NCI-H187 treated with DMSO at 0.1 percent for 48 hours (cell line): ENCODE data around the gene NEK11.
"Not testable (repeated sequence)": the region's sequence is repeated elsewhere in the genome, so short reads cannot be mapped to it uniquely, and the experiment has no call there.

Experiments
- DNase-seq: peaks from one replicate; lab custom pipeline; 2025; lab: John Stamatoyannopoulos, UW

NEK11 gene

DNA sequence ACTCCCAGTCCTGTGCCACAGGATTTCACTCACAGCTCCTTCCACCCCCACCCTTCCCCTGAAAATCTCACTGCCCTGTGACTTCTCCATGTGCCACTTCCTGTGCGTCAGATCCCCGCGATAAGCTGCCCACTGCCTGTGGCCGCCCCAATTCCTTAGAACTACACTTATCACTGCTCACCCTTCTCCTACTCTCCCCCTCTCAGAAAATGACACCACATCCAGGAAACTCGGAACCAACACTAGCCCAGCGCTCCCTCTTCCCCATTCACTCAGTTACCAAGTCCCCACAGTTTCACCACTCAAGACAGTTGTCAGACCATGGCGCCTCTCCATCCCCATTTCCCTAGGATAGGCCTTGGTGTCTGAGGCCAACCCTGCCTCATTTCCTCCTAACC is 334.4 kb downstream of the NEK11 start:
- DNase-seq = not testable (repeated sequence)

DNA sequence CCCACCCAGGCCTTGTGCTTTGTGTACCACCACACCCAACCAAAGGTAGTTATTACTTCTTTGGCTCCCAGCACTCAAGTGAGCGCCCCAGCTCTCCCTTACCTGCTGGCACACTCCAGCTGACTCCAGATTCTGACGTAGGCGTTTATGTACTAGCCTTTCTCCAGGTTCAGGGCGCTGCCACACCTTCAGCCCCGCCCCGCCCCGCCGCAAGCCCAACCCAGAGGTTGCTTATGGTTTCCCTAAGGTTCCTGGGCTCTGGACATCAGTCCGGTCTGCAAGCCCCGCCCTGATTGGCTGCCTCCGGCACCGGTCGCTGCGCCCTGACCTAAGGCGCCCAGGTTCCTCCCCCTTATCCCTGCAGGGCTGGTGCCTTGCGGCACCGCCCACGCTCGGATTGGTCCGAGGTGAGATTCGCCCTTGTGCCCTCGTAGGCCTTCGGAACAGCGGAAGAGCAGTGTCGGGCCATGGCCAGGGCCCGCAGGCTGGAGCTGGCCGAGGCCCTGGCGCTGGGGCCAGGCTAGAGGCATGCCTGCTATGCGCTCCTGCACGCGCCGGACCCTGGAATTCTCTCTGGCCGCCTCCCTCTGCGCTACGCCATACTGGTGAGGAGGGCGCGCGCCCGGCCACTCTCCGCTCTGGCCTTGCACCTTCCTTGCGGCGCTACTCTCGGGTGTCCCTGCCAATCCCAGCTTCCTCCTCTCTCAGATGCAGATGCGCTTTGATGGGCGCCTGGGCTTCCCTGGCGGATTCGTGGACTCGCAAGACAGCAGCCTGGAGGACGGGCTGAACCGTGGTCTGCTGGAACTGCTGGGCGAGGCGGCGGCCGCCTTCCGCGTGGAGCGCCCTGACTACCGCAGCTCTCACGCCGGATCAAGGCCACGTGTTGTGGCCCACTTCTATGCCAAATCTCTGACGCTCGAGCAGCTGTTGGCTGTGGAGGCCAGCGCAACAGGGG is 335.1 kb downstream of the NEK11 start:
- DNase-seq = no peak

DNA sequence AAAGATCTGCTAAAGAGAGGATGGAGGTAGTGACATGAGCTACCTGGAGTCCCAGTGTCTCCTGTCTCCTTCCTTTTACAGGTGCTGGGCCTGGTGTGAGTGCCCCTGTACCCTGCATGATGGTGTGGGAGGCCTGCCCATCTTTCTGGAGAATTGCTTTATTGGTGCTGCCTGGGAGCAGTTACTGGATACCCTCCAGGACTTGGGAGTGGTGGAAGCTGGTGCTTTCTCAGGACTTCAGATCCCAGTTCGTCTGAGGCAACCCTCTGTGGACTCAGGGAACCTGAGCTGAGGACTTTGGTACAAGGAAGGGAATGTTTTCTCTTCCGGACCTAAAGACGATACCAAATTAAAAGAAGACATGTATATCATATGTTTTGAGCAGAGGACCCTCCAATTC is 336.6 kb downstream of the NEK11 start:
- no peak for DNase-seq

DNA sequence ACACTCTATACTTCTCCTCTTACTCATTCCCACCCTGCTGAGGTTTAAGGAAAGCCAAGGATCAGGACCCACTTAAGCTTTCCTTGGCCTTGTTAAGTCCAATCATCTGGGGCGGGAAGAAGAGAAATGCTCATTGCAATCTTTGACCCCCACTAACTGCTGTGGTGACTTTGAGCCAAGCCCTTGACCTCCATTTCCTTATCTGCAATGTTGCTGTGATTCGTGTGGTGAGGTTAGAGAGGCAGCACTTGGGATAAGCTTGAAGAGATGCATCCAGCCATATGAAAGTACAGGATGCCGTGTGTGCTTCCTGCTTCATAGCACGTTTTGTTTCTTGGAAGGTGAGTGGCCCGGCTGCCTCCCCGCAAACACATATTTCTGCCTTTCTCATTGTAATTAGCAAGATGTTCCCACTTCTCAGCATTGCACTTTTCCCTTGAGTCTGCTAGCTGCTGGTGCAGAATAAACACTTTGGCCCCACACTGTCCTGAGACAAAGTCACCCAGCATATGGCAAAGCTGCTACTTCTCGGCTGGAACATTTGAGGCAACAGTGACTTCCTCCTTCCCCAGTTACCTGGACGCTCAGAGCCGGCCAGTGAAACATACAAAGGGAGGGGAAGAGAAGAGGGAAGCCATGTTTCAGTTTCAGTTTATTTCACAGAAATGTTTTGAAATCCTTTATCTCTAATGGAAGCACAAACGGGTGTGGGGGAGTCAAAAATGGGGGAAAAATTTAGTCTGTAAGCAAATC is 344.4 kb downstream of the NEK11 start:
- no peak for DNase-seq

DNA sequence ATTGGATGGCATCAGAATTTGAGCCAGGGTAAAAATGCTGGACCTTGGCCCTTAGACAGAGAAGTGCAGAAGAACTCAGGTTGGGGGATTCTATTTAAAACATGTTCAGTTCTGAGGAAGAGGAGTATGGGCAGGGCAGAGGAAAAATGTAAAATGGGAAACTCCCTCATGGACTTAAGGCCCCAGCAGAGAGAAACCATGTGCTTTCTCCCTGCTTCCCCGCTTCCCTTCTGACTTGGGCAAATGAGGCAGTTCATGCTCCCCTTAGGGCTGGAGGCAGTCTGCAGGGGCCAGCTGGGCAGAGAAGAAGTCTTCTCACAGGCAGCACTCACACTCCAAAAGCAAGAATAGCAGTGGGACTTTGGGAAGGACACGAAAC is 345.0 kb downstream of the NEK11 start:
- DNase-seq = no peak

DNA sequence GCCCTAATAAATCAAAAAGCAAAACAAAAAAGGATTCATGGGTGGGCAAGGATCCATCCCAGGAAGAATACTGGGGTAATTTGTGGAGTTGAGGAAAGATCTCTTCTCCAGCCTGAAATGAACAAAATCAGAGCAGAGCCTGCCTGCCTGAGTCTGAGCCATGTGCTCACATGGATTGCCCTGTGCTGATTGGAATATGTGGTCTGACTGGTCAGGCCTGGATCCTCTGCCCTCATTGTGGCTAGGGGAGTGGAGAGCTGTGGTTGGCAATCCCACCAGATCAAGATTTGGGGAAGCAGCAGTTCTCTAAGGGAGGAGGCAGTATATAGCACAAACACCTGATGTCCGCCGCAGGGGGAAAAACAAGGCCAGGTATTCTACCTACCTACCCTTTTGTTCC is 348.1 kb downstream of the NEK11 start:
- no peak for DNase-seq

DNA sequence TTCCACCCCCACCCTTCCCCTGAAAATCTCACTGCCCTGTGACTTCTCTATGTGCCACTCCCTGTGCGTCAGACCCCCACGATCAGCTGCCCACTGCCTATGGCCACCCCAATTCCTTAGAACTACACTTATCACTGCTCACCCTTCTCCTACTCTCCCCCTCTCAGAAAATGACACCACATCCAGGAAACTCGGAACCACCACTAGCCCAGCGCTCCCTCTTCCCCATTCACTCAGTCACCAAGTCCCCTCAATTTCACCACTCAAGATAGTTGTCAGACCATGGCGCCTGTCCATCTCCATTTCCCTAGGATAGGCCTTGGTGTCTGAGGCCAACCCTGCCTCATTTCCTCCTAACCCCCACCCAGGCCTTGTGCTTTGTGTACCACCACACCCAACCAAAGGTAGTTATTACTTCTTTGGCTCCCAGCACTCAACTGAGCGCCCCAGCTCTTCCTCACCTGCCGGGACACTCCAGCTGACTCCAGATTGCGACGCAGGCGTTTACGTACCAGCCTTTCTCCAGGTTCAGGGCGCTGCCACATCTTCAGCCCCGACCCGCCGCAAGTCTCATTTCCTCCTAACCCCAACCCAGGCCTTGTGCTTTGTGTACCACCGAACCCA is 354.3 kb downstream of the NEK11 start:
- DNase-seq = not testable (repeated sequence)

DNA sequence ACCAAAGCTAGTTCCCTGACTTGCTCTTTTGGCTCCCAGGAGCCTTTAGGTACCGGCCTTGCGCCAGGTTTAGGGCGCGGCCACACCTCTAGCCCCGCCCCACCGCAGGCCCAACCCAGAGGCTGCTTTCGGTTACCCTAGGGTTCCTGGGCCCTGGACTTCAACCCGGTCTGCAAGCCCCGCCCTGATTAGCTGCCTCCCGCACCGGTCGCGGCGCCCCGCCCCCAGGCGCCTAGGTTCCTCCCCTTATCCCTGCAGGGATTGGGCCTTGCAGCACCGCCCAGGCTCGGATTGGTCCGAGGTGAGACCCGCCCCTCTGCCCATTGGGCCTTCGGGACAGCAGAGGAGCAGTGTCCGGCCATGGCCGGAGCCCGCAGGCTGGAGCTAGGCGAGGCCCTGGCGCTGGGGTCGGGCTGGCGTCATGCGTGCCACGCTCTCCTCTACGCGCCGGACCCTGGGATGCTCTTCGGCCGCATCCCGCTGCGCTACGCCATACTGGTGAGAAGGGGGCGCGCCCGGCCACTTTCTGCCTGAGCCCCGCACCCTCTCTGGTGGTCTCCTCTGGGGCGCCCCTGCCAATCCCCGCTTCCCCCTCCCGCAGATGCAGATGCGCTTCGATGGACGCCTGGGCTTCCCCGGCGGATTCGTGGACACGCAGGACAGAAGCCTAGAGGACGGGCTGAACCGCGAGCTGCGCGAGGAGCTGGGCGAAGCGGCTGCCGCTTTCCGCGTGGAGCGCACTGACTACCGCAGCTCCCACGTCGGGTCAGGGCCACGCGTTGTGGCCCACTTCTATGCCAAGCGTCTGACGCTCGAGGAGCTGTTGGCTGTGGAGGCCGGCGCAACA is 355.0 kb downstream of the NEK11 start, which contains the start of gene NUDT16:
Gene NUDT16 (plus strand): TSS at position 330 of the 847 bp plus-strand sequence. CDS start 31 bp downstream, at position 361.
- DNase-seq = peak; percentile 87

DNA sequence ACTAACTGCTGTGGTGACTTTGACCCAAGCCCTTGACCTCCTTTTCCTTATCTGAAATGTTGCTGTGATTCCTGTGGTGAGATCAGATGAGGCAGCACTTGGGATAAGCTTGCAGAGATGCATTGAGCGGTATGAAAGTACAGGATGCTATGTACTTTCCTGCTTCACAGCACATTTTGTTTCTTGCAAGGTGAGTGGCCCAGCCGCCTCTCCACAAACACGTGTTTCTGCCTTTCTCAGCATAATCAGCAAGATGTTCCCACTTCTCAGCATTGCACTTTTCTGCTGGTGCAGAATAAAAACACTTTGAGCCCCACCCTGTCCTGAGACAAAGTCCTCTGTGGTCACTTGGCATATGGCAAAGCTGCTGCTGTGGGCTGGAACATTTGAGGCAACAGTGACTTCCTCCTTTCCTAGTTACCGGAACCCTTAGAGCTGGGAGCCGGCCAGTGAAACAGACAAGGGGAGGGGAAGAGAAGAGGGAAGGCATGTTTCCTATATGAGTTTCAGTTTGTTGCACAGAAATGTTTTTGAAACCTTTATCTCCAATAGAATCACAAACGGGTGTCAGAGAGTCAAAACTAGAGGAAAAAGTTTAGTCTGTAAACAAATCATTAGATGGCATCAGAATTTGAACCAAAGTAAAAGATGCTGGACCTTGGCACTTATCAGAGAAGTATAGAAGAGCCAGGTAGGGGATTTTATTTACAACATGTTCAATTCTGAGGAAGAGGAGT is 359.9 kb downstream of the NEK11 start:
- no peak for DNase-seq

DNA sequence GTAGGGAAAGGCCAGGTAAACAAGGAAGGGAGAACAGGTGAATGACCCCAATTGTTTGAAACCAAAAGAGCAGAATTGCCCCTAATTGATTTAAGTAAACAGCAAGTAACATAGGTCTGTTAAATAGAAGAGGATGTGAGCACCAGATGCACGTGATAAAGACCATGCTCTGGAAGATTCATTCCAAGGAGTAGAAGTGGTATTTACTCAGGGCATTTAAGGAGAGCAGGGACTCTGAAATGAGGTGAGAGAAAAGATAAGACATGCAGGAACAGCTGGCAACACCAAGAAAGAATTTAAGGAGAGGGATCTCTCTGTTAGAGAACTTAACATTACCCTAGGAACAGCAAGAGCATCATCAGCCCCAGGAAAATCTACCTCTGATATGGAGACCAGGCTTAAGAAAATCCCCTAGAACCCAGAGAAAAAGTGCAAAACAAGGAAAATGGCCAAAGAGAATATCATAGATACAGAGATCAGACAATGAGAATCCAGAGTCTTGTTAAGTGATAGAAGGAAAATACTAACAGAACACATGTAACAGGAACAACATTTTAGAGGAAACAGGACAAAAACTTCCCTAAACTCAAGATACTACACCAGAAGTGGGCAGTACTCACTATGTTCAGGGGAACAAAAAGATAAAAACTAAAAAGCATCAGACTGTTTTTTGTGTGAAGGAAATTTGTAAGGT is 361.3 kb downstream of the NEK11 start:
- DNase-seq = no peak

DNA sequence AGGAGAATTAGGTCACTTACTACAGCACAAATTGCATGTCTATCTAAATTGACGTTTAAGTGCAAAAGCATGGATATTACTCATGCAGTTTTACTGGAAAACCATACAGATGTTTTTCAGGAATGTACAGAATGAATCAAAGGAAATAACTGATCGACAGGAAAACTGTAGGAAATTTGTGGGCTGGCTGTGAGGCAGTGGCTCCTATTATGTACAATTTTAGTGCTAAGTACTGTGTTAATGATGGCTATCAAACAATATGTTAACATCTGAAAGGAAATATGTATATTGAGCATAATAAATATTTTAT is 361.8 kb downstream of the NEK11 start:
- no peak for DNase-seq

DNA sequence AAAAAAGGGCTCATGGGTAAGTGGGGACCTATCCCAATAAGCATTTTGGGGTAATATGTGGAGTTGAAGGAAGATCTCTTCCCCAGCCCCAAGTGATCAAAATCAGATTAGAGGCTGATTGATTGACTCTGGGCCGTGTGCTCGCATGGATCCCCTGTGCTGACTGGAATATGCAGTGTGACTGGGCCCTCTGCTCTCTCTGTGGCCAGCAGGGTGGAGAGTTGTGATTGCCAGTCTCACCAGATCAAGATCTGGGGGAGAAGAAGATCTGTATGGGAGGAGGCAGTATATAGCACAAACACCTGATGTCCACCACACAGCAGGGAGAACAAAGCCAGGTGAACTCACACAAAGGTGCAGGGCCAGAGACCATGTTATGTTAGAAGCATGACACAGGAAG is 363.7 kb downstream of the NEK11 start:
- DNase-seq = no peak

DNA sequence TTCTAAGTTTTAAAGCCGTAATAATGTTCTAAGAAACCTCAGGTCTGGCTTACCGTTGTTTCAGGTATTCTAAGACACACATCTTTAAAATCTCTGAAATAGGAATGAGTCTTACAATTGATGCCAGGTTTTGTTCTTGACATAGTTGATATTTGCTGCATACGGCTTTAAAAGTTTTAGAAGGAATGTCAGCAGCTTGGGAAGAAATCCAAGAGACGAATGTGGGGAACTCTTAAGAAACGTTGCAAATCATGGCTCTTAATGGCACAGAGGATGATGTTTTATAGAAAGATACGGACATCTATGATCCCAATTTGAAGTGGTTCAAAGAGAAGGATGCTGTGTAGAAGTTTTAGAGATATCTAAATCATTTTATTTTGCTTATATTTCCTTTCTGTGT is 366.4 kb downstream of the NEK11 start:
- DNase-seq = no peak

DNA sequence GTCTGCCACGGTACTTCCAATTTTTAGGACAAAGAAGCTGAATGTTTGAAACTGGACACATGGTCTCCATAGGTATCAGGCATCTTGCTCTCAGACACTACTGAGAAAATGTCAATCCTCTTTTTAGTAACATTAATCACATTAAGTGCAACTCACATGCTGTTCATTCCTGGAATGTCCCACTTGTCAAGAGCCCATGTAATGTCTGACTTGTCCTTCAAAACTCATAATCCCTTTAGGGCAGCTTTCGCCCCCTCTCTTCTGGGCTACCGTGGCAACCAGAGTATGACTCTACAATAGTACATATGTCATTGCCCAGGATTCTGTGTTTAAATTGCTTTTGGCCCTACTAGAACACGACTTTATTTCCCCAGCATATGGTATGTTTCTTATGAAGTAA is 367.2 kb downstream of the NEK11 start:
- no peak for DNase-seq

DNA sequence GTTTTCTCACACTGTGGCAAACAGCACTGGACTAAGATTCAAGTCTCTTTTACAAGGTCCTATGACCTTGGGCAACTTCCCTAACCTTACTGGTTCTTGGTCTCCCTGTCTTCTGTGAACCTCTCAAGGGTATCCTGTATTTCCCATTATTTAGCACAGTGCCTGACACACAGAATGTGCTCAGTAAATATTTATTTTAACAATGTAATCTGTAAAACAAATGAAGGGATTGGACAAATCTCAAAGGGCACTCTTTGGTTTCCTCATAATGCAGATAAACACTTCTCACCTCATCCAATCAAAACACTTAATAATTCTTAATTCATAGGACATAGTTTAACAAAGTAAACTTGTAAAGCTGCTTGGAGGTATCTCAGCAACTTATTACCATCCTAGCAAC is 367.7 kb downstream of the NEK11 start:
- DNase-seq = no peak

DNA sequence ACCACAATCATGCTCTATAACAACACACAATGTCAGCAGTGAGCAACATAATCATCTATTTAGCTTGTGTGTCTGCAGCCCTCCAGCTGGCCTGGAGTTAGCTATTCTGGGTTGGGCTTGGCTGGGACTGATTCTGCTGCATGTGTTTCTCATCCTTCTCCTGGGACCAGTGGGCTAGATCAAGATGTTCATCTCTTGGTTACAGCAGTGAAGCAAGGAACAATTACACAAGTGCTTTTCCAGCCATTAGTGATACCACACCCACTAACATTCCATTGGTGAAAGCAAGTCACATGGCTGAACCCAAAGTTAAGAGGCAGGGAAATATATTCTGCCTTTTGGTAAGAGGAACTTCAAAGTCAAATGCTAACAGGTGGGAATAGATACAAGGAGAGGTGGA is 369.5 kb downstream of the NEK11 start:
- no peak for DNase-seq

DNA sequence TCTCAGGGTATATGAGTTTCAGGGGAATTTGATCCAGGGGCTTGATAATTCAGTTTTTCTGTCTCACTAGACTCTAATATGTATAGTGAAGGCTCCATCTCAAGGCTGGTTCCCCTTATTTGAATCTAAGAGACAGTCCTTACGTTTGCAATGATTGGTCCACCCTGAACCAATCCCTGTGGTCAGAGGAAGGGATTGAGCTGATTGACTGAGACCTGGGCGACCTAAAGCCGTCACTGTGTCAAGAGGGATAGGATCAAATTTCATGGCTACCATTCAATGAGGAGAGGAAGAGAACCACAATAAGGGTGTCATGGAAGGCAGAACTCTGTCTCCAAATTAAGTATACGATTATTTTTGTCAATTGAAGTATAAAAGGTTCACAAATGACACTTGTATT is 371.2 kb downstream of the NEK11 start:
- no peak for DNase-seq
